ENCODE measurements around the gene RDX. TPM values are rescaled to one million over a fixed set of nuclear protein-coding genes. Genes with fewer than 3 reads are reported as not detected.

Gene RDX
- total RNA-seq, 4 donors from 2014 or later, result 26.5 to 42.3 (median 32.6) TPM

DNA sequence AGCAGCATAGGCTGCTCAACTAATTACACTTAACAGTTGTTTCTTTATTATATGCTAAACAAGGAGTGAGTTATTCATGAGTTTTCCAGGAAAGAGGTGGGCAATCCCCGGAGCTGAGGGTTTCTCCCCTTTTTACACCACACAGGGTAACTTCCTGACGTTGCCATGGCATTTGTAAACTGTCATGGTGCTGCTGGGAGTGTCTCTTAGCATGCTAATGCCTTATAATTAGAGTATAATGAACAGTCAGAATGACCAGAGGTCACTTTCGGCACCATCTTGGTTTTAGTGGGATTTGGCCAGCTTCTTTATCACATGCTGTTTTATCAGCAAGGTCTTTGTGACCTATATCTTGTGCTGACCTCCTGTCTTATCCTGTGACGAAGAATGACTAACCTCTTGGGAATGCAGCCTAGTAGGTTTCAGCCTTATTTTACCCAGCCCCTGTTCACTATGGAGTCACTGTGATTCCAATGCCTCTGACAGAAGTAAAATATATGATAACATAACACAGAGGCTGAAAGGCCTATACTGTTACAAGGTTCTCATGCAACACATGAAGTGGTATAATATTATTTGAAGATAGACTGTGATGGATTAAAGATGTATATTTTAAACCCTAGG is 41.3 kb upstream of the RDX start:
- 61 to 63% methylated on average over 4 of the region's 4 CpGs for WGBS, 2 donors
- no peak for DNase-seq (ENCODE audit: low spot score in 2 of 2)
- H3K4me3 ChIP-seq (ENCODE audit: low read depth, poor library complexity, severe bottlenecking), result no peak overlapping the region
- TF ChIP-seq, protein P1, sequence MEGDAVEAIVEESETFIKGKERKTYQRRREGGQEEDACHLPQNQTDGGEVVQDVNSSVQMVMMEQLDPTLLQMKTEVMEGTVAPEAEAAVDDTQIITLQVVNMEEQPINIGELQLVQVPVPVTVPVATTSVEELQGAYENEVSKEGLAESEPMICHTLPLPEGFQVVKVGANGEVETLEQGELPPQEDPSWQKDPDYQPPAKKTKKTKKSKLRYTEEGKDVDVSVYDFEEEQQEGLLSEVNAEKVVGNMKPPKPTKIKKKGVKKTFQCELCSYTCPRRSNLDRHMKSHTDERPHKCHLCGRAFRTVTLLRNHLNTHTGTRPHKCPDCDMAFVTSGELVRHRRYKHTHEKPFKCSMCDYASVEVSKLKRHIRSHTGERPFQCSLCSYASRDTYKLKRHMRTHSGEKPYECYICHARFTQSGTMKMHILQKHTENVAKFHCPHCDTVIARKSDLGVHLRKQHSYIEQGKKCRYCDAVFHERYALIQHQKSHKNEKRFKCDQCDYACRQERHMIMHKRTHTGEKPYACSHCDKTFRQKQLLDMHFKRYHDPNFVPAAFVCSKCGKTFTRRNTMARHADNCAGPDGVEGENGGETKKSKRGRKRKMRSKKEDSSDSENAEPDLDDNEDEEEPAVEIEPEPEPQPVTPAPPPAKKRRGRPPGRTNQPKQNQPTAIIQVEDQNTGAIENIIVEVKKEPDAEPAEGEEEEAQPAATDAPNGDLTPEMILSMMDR (IDR thresholded peaks at IDR 0.05), result no peak
- no peak for TF ChIP-seq POLR2A (IDR thresholded peaks at IDR 0.05)
- intact Hi-C loops (cut with DNase I; ENCODE audit: low total_unique reads), result no loop called here

DNA sequence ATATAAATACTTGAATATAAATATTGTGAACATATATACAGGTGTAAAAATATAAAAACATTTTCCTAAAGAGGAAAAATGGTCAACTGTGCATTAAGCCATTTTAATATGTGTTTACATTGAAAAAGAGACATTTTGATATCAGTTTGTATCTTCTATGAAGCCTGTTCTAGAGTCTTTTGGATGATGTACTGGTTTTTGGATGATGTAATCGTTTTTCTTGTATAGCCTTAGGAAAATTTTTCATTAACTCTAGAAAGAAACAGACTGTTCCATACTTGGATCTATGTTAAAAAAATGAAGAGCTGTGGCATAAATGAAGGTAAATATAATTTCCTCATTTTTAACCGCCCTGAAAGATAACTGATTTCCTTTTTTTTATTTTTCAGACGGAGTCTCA is 39.6 kb upstream of the RDX start:
- WGBS, 2 donors, result 56 to 63% methylated on average over 3 of the region's 3 CpGs
- H3K4me3 ChIP-seq (ENCODE audit: low read depth, poor library complexity, severe bottlenecking), result no peak overlapping the region
- no peak for DNase-seq (ENCODE audit: low spot score in 2 of 2)
- TF ChIP-seq POLR2A (IDR thresholded peaks at IDR 0.05), result no peak
- TF ChIP-seq, protein P1 (IDR thresholded peaks at IDR 0.05), result no peak
- intact Hi-C loops (cut with DNase I; ENCODE audit: low total_unique reads), result no loop called here

GRCh38 chr11:110335358-110335757 is 38.9 kb upstream of the RDX start:
- no peak overlapping the region for H3K4me3 ChIP-seq (ENCODE audit: low read depth, poor library complexity, severe bottlenecking)
- WGBS, 2 donors, result 94 to 95% methylated on average over 4 of the region's 4 CpGs
- DNase-seq (ENCODE audit: low spot score in 2 of 2), result no peak
- intact Hi-C loops (cut with DNase I; ENCODE audit: low total_unique reads), result no loop called here
- no peak for TF ChIP-seq POLR2A (IDR thresholded peaks at IDR 0.05)
- TF ChIP-seq, protein P1 (IDR thresholded peaks at IDR 0.05), result no peak

DNA sequence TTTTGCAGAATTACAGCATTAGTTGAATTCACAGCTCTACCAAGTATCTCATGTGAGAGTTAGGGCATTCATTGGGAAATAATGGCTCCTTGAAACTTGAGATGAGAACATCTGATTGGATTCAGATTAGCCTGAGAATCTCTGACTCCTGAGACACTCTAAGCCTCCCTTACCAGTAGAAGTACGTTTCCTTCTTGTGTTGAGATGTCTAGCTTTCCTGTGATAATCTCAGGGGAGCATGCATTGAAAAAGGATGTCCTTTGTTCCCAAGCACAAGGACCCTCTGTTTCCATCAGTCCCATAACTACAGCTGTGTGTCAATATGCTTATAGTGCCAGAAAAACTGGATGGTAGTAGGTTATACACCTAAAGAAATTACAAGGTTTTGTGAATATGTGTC is 35.2 kb upstream of the RDX start:
- 33 to 44% methylated on average over 1 of the region's 1 CpG for WGBS, 2 donors
- no peak overlapping the region for H3K4me3 ChIP-seq (ENCODE audit: low read depth, poor library complexity, severe bottlenecking)
- intact Hi-C loops (cut with DNase I; ENCODE audit: low total_unique reads), result no loop called here
- no peak for DNase-seq (ENCODE audit: low spot score in 2 of 2)
- no peak for TF ChIP-seq POLR2A (IDR thresholded peaks at IDR 0.05)
- TF ChIP-seq, protein P1 (IDR thresholded peaks at IDR 0.05), result no peak

DNA sequence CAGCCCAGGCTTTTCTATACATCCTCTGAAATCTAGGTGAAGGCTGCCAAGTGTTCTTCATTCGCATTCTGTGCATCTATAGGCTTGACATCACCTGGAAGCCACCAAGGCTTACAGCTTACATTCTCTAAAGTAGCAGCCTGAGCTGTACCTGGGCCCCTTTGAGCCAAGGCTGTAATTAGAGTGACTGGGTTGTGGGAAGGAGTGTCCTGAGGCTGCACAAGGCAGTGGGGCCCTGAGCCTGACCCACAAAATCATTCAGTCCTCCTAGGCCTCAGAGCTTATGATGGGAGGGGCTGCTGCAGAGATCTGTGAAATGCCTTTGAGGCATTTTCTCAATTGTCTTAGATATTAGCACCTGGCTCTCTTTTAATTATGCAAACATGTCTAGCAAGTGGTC is 33.0 kb upstream of the RDX start:
- no peak overlapping the region for H3K4me3 ChIP-seq (ENCODE audit: low read depth, poor library complexity, severe bottlenecking)
- intact Hi-C loops (cut with DNase I; ENCODE audit: low total_unique reads), result no loop called here
- TF ChIP-seq POLR2A (IDR thresholded peaks at IDR 0.05), result no peak
- TF ChIP-seq, protein P1 (IDR thresholded peaks at IDR 0.05), result no peak
- WGBS, 2 donors, result 93 to 100% methylated on average over 1 of the region's 1 CpG
- DNase-seq (ENCODE audit: low spot score in 2 of 2), result no peak

DNA sequence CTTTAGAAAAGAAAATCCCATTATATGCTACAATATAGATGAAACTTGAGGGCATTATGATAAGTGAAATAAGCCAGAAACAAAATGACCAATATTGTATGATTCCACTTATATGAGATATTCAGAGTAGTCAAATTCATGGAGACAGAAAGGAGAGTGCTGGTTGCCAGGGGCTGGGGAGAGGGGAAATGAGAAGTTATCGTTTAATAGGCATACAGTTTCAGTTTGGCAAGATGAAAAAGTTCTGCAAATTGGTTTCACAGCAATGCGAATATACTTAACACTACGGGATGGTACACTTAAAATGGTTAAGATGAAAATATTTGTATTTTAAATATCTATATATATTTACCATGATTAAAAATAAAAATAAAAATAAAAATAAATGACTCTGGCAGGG is 31.1 kb upstream of the RDX start:
- no peak overlapping the region for H3K4me3 ChIP-seq (ENCODE audit: low read depth, poor library complexity, severe bottlenecking)
- intact Hi-C loops (cut with DNase I; ENCODE audit: low total_unique reads), result no loop called here
- TF ChIP-seq, protein P1 (IDR thresholded peaks at IDR 0.05), result no peak
- TF ChIP-seq POLR2A (IDR thresholded peaks at IDR 0.05), result no peak
- WGBS, 2 donors, result 82 to 92% methylated on average over 3 of the region's 3 CpGs
- no peak for DNase-seq (ENCODE audit: low spot score in 2 of 2)

Measured in lower leg skin (tissue), 4 donors.